ENCODE data around the gene NUTM2F.
"Not testable (repeated sequence)": the region's sequence is repeated elsewhere in the genome, so short reads cannot be mapped to it uniquely, and the experiment has no call there.

NUTM2F gene

DNA sequence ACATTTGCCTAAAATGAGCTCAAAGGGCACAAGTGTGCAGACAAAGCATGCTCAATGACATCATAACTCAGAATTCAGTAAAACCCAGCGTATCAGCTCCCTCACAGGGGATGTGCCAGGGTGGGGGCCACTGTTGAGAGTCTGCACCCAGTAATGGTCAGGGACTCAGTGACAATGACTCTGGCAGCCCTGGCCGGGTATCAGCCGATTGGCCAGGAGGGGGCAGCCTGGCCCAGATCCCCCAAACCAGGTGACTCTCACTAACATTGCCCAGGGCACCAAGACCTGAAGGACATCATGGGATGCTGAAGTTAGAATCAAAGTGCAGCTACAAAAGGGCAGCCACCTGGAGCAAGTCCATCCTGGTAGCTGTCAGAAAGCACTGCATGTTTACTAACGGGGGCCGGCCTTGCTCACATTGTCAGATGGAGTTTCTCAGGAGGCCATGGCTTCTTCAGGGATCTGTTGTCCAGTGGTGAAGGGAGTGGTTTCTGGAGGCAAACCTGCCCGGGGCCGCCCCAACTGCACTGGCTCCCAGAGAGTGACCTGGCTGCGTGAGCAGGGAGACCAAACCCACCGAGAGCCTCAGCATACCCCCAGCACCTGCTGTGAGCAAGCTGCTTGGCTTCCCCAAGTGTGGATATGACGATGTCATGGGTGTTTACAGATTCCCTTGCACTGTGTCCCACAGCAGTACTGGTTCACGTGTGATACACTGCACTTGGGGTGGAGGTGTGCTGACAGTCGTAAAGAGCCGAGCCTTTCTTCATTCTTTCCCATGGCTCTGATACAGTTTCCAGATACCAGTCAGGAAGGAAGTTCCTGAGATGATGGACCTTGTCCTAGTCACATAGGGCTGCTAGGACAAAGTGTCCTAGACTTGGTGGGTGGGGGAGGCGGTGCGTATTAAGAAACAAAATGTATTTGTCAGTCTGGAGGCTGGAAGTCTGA lies 13.1 kb downstream of the NUTM2F start:
- FAIRE-seq: not testable (repeated sequence)

DNA sequence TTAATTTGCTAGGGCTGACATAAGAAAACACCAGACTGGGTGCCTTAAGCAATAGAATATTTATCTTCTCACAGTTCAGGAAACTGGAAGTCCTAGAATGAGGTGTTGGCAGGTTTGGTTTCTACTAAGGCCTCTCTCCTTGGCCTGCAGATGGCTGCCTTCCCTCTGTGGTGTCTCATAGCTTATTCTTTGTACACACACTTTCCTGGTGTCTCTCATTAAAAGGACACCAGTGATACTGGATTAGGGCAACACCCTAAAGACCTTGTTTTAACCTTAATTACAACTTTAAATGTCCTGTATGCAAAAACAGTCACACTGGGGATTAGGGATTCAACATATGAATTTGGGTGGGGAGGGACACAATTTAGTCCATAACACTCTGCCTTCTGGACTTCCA lies 25.1 kb downstream of the NUTM2F start:
- no peak for FAIRE-seq

DNA sequence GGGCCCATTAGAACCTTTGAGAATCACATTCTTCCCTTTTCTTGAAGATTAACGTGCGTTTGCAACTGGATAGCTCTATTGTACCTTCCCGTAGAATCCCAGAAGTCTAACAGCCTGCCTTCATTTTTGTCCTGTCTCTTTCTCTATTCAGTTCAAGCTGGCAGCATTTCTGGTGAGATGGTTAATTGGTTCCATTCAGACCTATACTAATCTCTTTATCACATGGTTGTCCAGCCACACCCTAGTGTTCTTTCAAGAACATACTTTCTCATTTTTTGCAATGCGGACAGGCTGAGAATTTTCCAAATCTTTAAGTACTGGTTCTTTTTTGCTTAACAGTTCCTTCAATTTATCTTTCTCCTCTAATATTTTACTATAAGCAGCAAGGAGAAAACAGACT lies 26.0 kb downstream of the NUTM2F start:
- FAIRE-seq: no peak

DNA sequence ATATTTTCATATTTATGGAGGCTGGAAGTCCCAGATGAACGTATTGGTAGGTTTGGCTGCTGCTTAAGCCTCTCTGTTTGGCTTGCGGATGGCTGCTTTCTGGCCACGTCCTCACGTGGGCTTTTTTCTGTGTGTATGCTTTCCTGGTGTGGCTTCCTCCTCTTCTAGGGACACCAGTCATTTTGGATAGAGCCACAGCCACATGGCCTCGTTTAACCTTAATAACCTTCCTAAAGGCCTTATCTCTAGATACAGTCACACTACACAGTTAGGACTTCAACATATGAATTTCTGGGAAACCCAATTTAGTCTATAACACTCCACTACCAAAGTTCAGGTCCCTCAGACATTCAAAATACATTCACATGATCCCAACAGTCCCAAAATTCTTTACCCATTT lies 26.9 kb downstream of the NUTM2F start:
- FAIRE-seq: no peak

DNA sequence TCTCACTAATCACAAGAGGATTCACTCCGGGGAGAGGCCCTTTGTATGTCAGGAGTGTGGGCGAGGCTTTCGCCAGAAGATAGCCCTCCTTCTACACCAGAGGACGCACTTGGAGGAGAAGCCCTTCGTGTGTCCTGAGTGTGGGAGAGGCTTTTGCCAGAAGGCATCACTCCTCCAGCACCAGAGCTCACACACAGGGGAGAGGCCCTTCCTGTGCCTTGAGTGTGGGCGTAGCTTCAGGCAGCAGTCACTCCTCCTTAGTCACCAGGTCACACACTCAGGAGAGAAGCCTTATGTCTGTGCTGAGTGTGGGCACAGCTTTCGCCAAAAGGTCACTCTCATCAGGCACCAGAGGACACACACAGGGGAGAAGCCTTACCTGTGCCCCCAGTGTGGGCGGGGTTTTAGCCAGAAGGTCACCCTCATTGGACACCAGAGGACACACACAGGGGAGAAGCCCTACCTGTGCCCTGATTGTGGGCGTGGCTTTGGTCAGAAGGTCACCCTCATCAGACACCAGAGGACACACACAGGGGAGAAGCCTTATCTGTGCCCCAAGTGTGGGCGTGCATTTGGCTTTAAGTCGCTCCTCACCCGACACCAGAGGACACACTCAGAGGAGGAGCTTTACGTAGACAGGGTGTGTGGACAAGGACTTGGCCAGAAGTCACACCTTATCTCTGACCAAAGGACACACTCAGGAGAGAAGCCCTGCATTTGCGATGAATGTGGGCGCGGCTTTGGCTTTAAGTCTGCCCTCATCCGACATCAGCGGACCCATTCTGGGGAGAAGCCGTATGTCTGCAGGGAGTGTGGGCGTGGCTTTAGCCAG lies 27.8 kb downstream of the NUTM2F start:
- no peak for FAIRE-seq

DNA sequence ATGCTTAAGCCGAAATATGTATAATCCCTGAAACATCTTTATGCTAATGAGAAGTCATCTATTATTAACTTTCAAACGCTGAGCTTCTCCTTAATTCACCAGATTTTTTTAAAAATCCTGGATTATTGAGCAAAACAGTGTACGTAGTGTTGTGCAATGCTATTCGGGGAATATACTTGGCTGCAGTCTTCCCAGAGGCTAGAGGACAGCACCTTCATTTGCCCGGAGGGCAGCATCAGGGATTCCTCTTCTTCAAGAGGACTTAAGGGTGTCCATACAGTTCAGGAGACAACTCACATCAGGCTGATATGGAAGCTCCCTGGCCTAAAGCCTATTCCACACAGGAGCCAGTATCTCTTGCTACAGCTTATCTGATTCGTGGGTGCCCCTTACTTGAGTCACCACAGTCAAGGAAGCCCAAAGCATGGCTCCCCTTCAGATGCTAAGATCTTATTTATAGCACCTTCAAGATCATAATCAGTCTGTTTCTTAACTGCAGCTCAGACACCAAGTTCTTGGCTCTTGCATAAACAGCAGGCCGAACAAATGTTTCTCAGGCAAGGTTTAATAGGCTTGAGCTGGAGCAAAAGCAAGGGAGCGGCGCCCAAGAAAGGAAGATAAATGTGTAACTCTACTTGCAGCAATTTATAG lies 29.4 kb downstream of the NUTM2F start:
- no peak for FAIRE-seq

DNA sequence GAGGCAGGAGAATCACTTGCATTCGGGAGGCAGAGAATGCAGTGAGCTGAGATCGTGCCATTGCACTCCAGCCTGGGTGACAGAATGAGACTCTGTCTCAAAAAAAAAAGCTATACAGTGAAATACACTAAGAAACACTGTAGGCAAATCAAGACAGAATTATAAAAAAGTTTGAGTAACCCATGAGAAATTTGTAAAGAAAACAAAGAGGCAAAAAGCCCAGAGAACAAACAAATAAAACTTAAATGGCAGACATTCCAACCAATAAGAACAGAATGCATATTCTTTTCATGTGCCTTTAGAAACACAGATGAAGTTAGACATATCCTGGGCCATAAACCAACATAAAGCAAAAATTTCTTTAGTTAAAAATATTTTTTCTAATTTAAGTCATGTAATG lies 38.8 kb downstream of the NUTM2F start:
- FAIRE-seq: no peak

DNA sequence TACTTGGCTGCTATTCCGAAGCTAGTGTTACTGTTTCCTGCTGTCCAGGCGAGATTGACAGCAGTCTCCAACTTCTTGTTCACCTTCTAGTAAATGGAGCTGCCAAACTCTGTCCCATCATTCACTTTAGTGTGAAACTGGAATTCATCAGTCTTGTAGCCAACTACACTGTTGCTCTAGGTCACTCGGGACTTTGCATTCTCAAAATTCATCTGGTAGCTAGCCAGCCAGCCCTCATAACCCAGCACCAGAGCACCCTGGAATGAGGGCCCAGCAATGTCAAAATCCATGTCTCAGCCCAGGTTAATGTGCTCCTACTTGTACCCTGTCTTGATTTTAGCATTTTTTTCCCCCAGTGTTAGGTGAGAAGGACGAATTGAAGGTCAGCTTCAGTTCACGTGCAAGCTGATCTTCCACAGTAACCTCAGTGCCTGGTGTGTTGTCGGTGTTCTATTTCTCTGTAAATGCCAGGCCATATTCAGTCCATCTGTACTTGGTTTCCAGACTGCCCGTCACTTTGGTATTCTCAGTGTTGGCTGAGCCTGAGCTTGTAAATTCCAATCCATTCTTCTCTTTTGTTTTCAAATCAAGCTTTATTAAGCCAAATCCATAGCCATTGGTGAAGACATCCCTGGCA lies 40.4 kb downstream of the NUTM2F start:
- FAIRE-seq: no peak

DNA sequence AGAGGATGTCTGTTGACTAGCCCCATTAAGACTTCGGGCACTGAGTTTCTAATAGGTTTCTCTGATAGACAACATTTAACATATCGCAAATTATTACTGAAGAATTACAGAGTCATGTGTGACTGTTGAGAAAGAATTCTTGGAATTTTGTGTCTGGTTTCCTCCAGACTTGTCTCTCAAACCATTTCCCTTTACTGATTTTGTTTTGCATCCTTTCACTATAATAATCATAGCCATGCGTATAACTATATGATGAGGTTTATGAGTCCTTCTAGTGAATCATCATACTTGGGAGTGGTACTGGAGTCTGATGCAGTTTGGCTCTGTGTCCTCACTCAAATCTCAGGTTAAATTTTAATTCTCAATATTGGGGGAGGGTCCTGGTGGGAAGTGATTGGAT lies 42.3 kb downstream of the NUTM2F start:
- FAIRE-seq: no peak

DNA sequence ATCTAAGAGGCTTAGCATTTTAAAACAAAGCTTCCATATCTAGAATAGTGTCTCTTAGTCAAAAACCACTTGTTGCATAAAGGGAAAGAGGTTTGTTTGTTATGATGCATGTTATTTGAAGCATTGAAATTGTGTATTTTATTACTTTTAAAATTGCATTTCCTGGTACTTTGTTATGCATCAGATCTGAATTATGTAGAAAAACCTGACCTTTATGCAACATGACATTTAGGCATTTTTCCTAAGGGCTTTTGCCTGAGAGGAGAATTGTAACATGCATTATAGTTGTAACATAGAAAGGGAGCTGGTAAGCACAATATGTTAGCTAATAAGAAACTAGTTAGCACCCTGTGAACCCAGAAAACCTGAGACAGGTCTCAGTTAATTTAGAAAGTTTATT lies 47.3 kb downstream of the NUTM2F start:
- no peak for FAIRE-seq

DNA sequence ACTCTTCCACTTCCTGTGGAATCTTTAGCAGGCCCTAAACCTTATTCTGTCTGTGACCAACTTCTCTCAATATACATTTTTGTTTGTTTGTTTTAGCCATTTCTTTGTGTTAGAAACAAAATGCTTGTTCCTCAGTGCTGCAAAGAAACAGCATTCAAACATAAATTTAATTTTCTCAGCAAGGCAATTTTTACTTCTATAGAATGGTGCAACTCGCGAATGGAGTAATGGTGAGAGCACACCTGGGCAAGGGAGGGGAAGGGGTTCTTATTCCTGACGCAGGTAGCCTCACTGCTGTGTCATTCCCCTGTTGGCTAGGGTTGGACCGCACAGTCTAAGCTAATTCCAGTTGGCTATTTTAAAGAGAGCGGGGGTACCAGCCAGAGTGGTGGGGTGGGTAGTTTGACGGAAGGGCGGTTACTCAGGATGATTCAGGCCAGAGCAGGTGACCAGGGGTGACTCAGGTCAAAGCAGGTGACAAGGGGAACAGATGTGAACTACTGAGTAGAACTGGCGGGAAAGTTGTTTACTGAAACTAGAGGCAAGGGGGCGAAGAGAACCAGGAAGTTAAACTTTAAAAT lies 47.9 kb downstream of the NUTM2F start:
- no peak for FAIRE-seq

DNA sequence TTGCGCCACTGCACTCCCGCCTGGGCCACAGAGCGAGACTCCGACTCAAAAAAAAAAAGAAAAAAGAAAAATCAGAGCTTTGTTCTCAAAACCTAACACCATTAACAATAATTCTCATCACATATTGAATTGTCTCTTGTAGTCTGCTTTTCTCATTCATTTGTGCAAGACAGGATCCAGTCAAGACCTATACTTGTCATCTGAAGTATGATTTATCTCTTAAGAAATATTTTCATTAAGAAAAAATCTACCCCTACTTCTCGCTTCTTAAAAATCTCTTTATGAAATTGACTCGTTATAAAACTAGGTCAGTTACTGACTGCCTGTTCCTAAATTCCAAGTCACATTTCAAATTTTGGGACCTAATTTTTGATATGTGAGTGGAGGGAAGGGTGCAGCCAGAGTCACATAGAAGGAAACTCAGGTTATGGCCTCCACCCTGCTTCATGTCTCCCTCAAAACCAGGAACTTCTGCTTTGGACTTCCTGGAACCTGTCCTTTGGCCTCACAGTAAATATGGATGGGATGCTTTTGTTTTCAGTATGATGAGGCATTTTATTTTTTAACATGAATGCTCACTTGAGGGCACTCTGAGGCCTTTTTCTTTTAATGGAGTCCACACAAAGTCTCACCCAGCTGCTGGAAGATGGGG lies 50.4 kb downstream of the NUTM2F start:
- FAIRE-seq: no peak

DNA sequence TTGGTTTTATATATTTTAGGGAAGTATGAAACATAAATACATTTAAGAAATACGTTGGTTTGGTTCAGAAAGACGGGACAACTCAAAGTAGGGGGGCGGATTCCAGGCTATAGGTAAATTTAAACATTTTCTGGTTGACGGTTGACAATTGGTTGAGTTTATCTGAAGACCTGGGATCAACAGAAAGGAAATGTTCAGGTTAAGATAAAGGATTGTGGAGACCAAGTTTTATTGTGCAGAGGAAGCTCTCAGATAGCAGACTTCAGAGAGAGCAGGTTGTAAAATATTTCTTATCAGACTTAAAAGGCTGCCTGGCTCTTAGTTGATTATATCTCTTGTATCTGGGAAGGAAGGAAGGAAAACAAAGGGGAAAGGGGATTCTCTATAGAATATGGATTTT lies 51.4 kb downstream of the NUTM2F start:
- FAIRE-seq: not testable (repeated sequence)

DNA sequence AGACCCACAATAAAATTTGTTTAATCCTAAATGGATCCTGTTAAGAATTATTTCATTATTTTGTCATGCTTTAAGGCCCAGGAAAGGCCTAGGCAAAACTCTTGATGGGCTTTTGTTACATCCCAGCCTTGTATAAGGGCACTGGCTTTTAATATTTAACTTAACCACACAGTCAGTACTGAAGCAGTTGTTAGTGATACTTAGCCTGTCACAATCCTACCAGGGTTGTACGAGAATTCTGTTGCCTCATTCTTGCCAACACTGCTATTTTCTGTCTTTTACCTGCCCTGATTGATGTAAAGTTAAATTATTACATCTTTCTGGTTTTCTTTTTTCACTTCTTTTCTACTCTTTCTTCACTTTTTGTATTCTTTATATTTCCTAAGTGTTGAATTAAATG lies 58.4 kb downstream of the NUTM2F start:
- FAIRE-seq: no peak

DNA sequence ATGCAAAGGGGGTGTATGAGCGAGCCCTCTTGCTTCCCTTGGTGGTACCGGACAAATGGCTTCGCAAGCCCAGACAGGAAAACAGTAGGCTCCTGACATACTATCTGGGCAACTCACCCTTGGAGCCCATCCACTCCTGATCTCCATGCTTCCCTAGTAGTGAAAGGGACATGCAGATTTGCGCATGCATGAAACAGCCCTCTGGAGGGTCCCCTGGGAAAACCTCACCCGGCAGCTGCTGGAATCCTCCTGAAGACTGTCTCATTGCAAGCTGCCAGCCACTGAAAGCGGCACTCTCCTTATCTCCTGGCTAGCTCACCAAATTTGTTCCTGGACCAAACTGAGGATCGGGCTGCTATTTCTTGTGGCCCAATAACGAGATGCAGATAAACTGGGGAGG lies 59.2 kb downstream of the NUTM2F start:
- no peak for FAIRE-seq

All from colon (tissue), 2 donors.